ENCODE measurements around the gene ZCCHC9. TPM values are rescaled to one million over a fixed set of nuclear protein-coding genes. Genes with fewer than 3 reads are reported as not detected.

The ZCCHC9 gene
- total RNA-seq, 1 experiment from 2014 or later: 27.1 TPM

DNA sequence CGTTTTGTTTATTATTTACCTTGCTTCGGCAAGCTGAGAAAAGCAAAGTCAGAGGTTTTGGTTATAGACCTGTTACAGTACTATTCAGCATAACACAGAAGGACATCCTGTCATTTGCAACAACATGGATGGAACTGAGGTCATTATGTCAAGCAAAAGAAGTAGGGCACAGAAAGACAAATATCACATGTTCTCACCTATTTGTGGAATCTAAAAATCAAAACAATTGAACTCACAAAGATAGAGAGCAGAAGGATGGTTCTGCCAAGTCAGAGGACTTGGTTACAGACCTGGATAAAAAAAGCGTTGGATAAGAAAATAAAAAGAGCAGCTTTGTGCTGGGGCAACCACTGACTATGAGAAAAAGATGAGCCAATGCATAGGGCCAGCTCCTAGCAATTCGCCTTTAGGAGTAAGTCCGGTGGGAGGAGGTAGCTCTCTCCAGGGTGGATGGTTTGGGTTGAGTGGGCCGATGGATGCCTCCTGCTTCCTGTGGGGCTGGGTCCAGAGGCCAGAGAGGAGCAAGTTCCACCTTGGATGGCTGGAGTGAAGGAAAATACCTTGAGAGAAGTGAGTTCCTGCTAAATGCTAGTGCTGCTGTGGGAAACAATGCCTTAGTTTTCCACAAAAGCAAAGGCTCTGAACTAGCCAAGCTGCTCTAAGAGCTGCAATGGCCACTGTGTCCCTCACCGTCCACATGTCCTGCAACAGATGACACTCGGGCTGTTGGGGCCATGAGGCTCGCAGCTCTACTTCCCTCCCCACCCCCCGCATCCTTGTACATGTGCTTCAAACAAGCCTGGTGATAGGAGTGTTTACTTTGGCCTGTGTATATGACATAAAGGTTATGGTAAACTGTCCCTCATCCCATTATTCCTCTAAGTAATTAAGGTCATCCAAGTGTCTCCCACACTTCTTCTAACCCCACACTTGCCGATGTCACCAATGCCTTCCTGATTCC, 54.2 kb downstream of the ZCCHC9 start:
- DNase-seq (ENCODE audit: low read depth): no peak

DNA sequence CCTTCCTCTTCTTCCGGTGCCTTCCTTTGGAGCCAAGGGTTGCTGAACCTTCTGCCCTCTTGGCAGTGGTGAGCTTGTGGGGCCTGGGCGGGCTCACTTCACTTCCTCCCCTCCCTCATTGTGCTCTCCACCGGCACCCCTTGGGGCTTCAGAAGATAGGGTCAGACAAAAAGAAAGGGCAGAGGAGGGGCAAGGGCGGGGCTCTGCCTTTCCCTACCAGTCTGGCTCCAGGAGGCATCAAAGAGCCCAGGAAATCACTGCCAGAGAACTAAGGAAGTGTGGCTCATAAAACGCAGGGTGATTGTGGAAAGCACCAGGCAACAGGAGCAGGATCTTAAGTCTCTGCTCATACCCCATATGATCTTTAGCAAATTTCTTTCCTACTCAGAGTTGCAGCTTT, 57.7 kb downstream of the ZCCHC9 start:
- DNase-seq (ENCODE audit: low read depth): no peak

DNA sequence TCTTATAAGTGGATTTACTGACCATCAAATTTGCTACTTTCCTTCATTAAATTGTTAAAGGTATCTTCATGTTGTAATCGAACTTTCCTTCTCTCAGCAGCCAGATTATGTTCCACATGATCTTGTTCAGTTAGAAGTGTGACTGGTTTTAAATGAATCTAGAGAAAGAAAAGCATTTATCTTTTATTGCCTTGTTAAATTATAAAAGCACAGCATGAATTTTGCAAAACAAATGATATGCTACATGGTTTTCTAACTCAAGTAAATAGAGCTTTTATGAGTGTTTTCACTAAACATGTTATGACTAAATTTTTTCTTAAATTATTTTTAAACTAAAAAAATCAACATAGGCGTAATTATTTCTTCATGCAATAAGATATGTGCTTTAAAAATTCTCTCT, 58.5 kb downstream of the ZCCHC9 start:
- no peak for DNase-seq (ENCODE audit: low read depth)

DNA sequence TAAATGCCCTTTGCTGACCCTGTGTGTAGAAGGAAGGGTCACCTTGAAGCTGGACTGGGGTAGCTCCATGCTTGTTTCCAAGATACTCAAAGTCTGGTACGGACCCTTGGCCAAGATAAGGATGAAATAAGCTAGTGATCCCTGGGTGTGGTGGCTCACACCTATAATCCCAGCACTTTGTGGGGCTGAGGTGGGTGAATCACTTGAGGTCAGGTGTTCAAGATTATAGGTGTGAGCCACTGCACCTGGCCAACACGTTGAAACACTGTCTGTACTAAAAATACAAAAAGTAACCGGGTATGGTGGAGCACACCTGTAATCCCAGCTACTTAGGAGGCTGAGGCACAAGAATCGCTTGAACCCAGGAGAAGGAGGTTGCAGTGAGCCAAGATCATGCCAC, 59.3 kb downstream of the ZCCHC9 start:
- DNase-seq (ENCODE audit: low read depth): no peak

DNA sequence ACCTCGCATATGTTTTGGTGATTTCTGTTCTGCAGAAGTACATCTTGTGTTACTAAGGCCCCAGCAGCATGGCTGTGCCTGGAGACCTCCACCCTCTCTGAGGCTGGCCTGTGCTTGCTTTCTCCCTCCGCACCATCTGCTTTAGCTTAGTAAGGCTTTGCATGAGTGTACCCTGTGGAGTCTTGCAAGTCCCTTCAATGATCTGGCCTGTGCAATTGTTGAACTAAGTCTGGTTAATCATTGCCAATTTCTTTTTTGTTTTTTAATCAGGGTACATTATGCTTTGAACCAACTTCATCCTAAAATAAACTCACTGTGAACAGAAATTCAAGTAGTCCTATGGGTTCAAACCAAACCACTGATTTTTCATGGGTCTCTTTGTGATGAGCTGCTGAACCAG, 60.2 kb downstream of the ZCCHC9 start:
- DNase-seq (ENCODE audit: low read depth): no peak

Other genes starting within 250 kb of the ZCCHC9 start
- gene CKMT2, start 68.3 kb upstream of the ZCCHC9 start, total RNA-seq (2014; rRNA removed): not detected in 2 replicates
- not detected in 2 replicates for gene ACOT12, start 92.5 kb downstream of the ZCCHC9 start, total RNA-seq (2014; rRNA removed)

All from LHCN-M2 (cell line).